Endodermal cell (in vitro differentiated cells): Measurements from ENCODE around the gene IDH3G. TPM values are rescaled to one million over a fixed set of nuclear protein-coding genes. Genes with fewer than 3 reads are reported as not detected.
A peak's percentile ranks its signal among the peaks of the same experiment; 100 is the strongest.
"Not testable (repeated sequence)": the region's sequence is repeated elsewhere in the genome, so short reads cannot be mapped to it uniquely, and the experiment has no call there.

Source experiments
- DNase-seq: peaks from one replicate; pipeline ENCODE4 v3.0.0-alpha.2; 2017
- H3K27ac ChIP-seq: 2 replicates; pipeline ENCODE4 v1.5.1; 2013; ENCODE audit warnings: mild to moderate bottlenecking, low read depth, low read length, moderate library complexity
- H3K27me3 ChIP-seq: 2 replicates; pipeline ENCODE4 v1.6.1; 2013; ENCODE audit warnings: mild to moderate bottlenecking, low read length, moderate library complexity; ENCODE audit not compliant: insufficient read depth, control insufficient read depth, poor library complexity, severe bottlenecking
- H3K36me3 ChIP-seq: 2 replicates; pipeline ENCODE4 v1.7.0; 2013; ENCODE audit warnings: mild to moderate bottlenecking, low read length, moderate library complexity; ENCODE audit not compliant: control insufficient read depth, insufficient read depth
- H3K4me1 ChIP-seq: one replicate; pipeline ENCODE4 v1.7.0; 2013; ENCODE audit warnings: low read length; ENCODE audit not compliant: control insufficient read depth, insufficient read depth
- H3K4me3 ChIP-seq: 2 replicates; pipeline ENCODE4 v1.5.1; 2013; ENCODE audit warnings: mild to moderate bottlenecking, low read length, moderate library complexity
- H3K9ac ChIP-seq: 2 replicates; pipeline ENCODE4 v1.6.1; 2013; ENCODE audit warnings: mild to moderate bottlenecking, low read length, moderate library complexity; ENCODE audit not compliant: poor library complexity, severe bottlenecking; ENCODE audit errors: extremely low read depth
- H3K9me3 ChIP-seq: 2 replicates; pipeline ENCODE4 v1.6.1; 2013; ENCODE audit warnings: mild to moderate bottlenecking, low read length, moderate library complexity; ENCODE audit not compliant: control insufficient read depth
- H3K27ac Mint-ChIP-seq: 2 replicates; pipeline ENCODE4 v1.8.0; 2020; ENCODE audit warnings: mixed read lengths
- H3K27me3 Mint-ChIP-seq: 2 replicates; pipeline ENCODE4 v1.8.0; 2021; ENCODE audit warnings: mild to moderate bottlenecking, mixed read lengths; ENCODE audit not compliant: insufficient read depth
- H3K36me3 Mint-ChIP-seq: 2 replicates; pipeline ENCODE4 v1.8.0; 2020; ENCODE audit warnings: low read depth, mixed read lengths
- H3K4me1 Mint-ChIP-seq: 2 replicates; pipeline ENCODE4 v1.8.0; 2020; ENCODE audit warnings: mixed read lengths
- H3K4me3 Mint-ChIP-seq: 2 replicates; pipeline ENCODE4 v1.8.0; 2020; ENCODE audit warnings: mild to moderate bottlenecking, moderate library complexity, mixed read lengths
- H3K9me3 Mint-ChIP-seq: 2 replicates; pipeline ENCODE4 v1.8.0; 2020; ENCODE audit warnings: mild to moderate bottlenecking, mixed read lengths
- WGBS, 2 experiments: methylation state at CpG; one replicate each; pipeline versions ENCODE4 v1.1.5 to v1.1.7; 2013; ENCODE audit warnings: missing lambda C conversion rate in 2 of 2, mixed read lengths in 1 of 2; ENCODE audit not compliant: insufficient coverage in 1 of 2, insufficient read length in 1 of 2; 5-methylcytosine and 5-hydroxymethylcytosine counted together
- total RNA-seq, 2 donors: library from RNA; stranded (reverse); fragmentation: NEBNext Ultra II Directional in 1 of 2; extraction: Animal tissue kit (Norgen Biotek cat#: 25700) in 1 of 2; gene quantifications; 2 replicates in 1 of 2; 3 replicates in 1 of 2; pipeline ENCODE4 v1.2.1, GENCODE V29; 2021
- TF ChIP-seq, protein P1 (sequence below): fragments of 200-600 bp; sonication (generic); conservative IDR thresholded peaks from 2 replicates; pipeline ENCODE4 v1.5.0; 2021; ENCODE audit warnings: antibody characterized with exemption, mild to moderate bottlenecking

Gene IDH3G
- total RNA-seq, 2 donors from 2014 or later: 39.5 to 45.0 TPM

DNA sequence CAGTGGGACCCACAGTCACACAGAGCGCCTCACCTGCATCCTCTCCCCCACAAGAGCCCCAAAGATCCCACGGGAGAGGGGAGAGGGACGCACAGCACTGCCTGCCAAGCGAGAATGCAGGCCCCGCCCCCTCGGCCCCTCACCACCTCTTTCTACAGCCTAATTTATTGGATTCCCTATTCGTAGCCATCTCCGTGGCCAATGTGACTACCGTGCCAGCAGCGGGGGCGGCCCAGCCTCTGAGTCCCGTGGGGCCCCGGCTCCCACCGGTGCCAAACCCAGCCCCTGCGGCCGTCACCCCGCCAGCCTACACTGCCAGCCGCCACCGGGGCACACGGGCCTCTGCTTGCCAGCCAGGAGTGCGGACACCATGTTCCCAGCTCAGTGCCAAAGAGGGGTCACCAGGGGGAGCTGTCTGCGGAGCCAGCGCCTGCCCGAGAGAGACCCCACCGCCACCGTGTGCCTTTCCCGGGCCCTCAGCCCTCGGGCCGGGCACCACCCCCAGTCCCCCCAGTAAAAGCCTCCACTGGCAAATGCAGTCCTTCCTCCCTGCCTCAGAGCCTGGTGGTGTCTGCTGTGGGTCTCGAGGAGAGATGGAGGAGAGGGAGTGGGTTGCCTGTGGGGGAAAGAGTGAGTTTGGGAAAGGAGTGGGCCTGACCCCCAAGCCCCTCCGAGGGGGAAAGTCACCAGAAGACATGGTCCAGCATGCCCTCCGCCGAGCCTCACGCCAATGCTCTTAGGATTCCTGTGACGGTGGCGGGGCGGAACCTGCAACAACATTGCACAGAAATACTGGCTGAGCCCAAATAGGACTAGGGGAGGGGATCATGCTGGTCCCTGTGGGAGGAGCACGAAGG, 49.7 kb downstream of the IDH3G start:
- 47% methylated on average over 37 of the region's 38 CpGs; no CpG with 5 or more reads in 1 of the 2 experiments for WGBS, 2 experiments
- no peak overlapping the region for H3K4me3 ChIP-seq
- H3K4me3 Mint-ChIP-seq: peak overlapping the region; percentile 50
- H3K27me3 Mint-ChIP-seq: peaks cover 5% of the 10 kb centered on the region
- TF ChIP-seq, protein P1, sequence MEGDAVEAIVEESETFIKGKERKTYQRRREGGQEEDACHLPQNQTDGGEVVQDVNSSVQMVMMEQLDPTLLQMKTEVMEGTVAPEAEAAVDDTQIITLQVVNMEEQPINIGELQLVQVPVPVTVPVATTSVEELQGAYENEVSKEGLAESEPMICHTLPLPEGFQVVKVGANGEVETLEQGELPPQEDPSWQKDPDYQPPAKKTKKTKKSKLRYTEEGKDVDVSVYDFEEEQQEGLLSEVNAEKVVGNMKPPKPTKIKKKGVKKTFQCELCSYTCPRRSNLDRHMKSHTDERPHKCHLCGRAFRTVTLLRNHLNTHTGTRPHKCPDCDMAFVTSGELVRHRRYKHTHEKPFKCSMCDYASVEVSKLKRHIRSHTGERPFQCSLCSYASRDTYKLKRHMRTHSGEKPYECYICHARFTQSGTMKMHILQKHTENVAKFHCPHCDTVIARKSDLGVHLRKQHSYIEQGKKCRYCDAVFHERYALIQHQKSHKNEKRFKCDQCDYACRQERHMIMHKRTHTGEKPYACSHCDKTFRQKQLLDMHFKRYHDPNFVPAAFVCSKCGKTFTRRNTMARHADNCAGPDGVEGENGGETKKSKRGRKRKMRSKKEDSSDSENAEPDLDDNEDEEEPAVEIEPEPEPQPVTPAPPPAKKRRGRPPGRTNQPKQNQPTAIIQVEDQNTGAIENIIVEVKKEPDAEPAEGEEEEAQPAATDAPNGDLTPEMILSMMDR: peak; percentile 62
- no peak overlapping the region for H3K27ac ChIP-seq
- peaks cover 58% of the 10 kb centered on the region for H3K9me3 Mint-ChIP-seq
- no peaks in the 10 kb centered on the region for H3K4me1 ChIP-seq
- peak overlapping the region; percentile 55 for H3K27ac Mint-ChIP-seq
- DNase-seq: peak; percentile 85
- no peak overlapping the region for H3K9ac ChIP-seq
- H3K9me3 ChIP-seq: no peaks in the 10 kb centered on the region
- H3K4me1 Mint-ChIP-seq: no peaks in the 10 kb centered on the region
- no peaks in the 10 kb centered on the region for H3K27me3 ChIP-seq
- no peaks in the 10 kb centered on the region for H3K36me3 ChIP-seq
- peaks cover 4% of the 10 kb centered on the region for H3K36me3 Mint-ChIP-seq

DNA sequence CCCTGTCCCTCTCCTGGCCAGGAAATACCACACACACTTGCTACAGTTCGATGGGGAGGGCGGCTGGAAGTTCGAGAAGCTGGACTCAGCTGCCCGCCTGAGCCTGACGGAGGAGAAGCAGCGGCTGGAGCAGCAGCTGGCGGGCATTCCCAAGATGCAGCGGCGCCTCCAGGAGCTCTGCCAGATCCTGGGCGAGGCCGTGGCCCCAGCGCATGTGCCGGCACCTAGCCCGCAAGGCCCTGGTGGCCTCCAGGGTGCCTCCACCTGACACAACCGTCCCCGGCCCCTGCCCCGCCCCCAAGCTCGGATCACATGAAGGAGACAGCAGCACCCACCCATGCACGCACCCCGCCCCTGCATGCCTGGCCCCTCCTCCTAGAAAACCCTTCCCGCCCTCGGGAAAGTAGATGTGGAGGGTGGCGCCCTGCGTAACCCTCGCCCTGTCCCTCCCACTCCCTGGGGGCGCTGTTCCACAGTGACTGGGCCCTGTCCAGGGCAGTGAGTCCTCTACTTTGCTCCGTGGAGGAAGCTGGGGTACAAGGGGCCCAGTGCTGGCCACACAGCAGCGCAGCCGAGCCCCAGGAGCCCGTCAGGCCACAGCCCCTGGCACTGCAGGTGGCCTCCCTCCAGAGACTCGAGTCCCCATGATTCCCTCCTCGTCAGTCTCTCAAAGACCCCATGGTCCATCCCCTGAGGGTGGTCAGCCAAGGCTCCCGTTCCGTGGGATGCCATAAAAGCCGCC, 50.5 kb downstream of the IDH3G start:
- not testable (repeated sequence) for H3K9me3 ChIP-seq, H3K36me3 Mint-ChIP-seq, H3K27me3 Mint-ChIP-seq, H3K4me1 ChIP-seq, H3K4me3 ChIP-seq, H3K36me3 ChIP-seq, H3K27me3 ChIP-seq, H3K27ac ChIP-seq, H3K9ac ChIP-seq, H3K4me1 Mint-ChIP-seq
- DNase-seq: peak; percentile 88
- H3K4me3 Mint-ChIP-seq: peak overlapping the region; percentile 50
- peaks cover 60% of the 10 kb centered on the region for H3K9me3 Mint-ChIP-seq
- 48 to 81% methylated on average over 3 to 22 of the region's 35 CpGs for WGBS, 2 experiments
- TF ChIP-seq, protein P1: peak; percentile 35
- H3K27ac Mint-ChIP-seq: peak overlapping the region; percentile 55

DNA sequence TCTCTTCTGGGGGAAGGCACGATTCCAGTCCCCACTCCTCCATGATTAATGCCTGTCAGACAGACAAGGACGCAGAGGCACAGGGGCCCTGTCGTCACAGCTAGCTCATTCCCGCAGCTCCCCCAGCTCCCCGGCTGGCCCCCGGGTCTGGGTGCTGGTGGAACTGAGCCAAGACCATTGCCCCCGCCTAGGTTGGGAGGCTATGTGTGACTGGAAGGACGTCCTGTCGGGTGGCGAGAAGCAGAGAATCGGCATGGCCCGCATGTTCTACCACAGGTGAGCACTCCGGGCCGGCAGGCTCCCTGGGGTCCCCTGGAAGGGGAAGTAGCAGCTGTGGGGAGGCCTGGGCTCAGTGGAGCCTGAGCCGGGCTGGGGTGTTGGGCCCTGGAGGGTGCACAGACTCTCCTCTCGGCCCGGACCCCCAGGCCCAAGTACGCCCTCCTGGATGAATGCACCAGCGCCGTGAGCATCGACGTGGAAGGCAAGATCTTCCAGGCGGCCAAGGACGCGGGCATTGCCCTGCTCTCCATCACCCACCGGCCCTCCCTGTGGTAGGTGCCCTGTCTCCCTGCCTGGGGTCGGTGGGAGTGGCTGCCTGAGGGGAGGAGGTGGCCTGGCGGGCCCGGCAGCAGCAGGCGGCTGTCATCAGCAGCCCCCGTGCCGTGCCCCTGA, 51.2 kb downstream of the IDH3G start:
- not testable (repeated sequence) for H3K27me3 Mint-ChIP-seq, H3K9ac ChIP-seq, H3K4me3 Mint-ChIP-seq, H3K27ac Mint-ChIP-seq, H3K4me1 Mint-ChIP-seq, DNase-seq, H3K9me3 ChIP-seq, H3K36me3 ChIP-seq, H3K27ac ChIP-seq, H3K4me3 ChIP-seq, H3K27me3 ChIP-seq, H3K4me1 ChIP-seq, H3K36me3 Mint-ChIP-seq
- WGBS, 2 experiments: 93% methylated on average over 20 of the region's 32 CpGs; no CpG with 5 or more reads in 1 of the 2 experiments
- peaks cover 64% of the 10 kb centered on the region for H3K9me3 Mint-ChIP-seq

DNA sequence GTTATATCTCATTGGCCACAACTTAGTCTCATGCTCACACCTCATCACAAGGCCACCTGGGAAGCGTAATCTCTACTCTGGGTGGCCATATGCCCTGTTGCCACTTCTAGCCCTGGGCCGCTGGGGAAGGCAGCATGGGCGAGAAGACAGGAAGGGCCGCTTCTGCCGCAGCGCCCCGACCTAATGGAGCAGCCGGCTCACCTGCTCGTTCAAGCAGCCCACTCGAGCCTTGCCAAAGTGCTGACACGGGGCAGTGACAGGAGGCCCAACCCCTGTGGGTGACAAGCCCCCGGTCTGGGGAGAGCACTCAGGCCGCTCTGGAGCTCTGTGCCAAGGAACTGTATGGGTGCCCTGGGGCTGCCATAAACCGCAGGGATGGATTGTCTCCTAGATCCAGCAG, 52.1 kb downstream of the IDH3G start:
- H3K27me3 Mint-ChIP-seq, DNase-seq: not testable (repeated sequence)

More for the DNA sequence above, 52.1 kb downstream of the IDH3G start:
- H3K27ac Mint-ChIP-seq, H3K4me1 Mint-ChIP-seq, H3K36me3 Mint-ChIP-seq, H3K4me3 Mint-ChIP-seq, H3K4me3 ChIP-seq, H3K36me3 ChIP-seq, H3K9me3 ChIP-seq, H3K4me1 ChIP-seq, H3K27me3 ChIP-seq, H3K27ac ChIP-seq, H3K9ac ChIP-seq: not testable (repeated sequence)
- H3K9me3 Mint-ChIP-seq: peaks cover 62% of the 10 kb centered on the region
- 98% methylated on average over 11 of the region's 14 CpGs; no CpG with 5 or more reads in 1 of the 2 experiments for WGBS, 2 experiments
